Keratinocyte (primary cell): ENCODE results near the gene GNG13. TPM values are rescaled to one million over a fixed set of nuclear protein-coding genes. Genes with fewer than 3 reads are reported as not detected.

Source experiments
- DNase-seq: peaks from one replicate; pipeline ENCODE4 v3.0.0-alpha.2; 2011; ENCODE audit warnings: low read depth, missing footprints, low spot score
- FAIRE-seq: peaks from 2 replicates; lab custom pipeline; 2011; peaks lifted over from hg19 to GRCh38; lab: Jason Lieb, UNC
- H2AFZ ChIP-seq: 2 replicates; pipeline ENCODE4 v1.6.0; 2012; ENCODE audit warnings: low read length, control low read depth, inconsistent platforms; ENCODE audit not compliant: control insufficient read depth
- H3K27ac ChIP-seq: 2 replicates; pipeline ENCODE4 v1.5.1; 2011; ENCODE audit warnings: low read length; ENCODE audit not compliant: control insufficient read depth, insufficient read depth
- H3K27me3 ChIP-seq: 3 replicates; pipeline ENCODE4 v1.6.0; 2011; ENCODE audit warnings: low read length; ENCODE audit not compliant: control insufficient read depth, insufficient read depth; ENCODE audit errors: extremely low read depth
- H3K36me3 ChIP-seq, 2 experiments: 2 replicates in 1 of 2; 3 replicates in 1 of 2; pipeline ENCODE4 v1.5.1; 2011; ENCODE audit warnings: low read length in 2 of 2, mild to moderate bottlenecking in 1 of 2; ENCODE audit not compliant: control insufficient read depth in 2 of 2, insufficient read depth in 2 of 2; ENCODE audit errors: extremely low read depth in 1 of 2
- H3K4me1 ChIP-seq: 3 replicates; pipeline ENCODE4 v1.5.1; 2011; ENCODE audit warnings: low read length; ENCODE audit not compliant: control insufficient read depth, insufficient read depth; ENCODE audit errors: extremely low read depth
- H3K4me2 ChIP-seq: 3 replicates; pipeline ENCODE4 v1.6.0; 2011; ENCODE audit warnings: low read depth, low read length; ENCODE audit not compliant: control insufficient read depth, insufficient read depth; ENCODE audit errors: extremely low read depth
- H3K4me3 ChIP-seq, 3 experiments: fragments of 200-600 bp in 1 of 3; sonication (generic) in 1 of 3; 2 replicates in 2 of 3; 3 replicates in 1 of 3; pipeline ENCODE4 v1.5.1; 2011 to 2016; ENCODE audit warnings: low read length in 3 of 3, mild to moderate bottlenecking in 3 of 3, control low read depth in 2 of 3, inconsistent platforms in 1 of 3, low read depth in 1 of 3, mixed read lengths in 1 of 3, mixed run types in 1 of 3, moderate library complexity in 1 of 3; ENCODE audit not compliant: control insufficient read depth in 2 of 3, insufficient read depth in 2 of 3; ENCODE audit errors: extremely low read depth in 1 of 3
- H3K79me2 ChIP-seq: 2 replicates; pipeline ENCODE4 v1.6.0; 2012; ENCODE audit warnings: low read length; ENCODE audit not compliant: control insufficient read depth, insufficient read depth
- H3K9ac ChIP-seq: 3 replicates; pipeline ENCODE4 v1.6.0; 2011; ENCODE audit warnings: low read length; ENCODE audit not compliant: control insufficient read depth, insufficient read depth; ENCODE audit errors: extremely low read depth
- H3K9me1 ChIP-seq: 3 replicates; pipeline ENCODE4 v1.6.0; 2011; ENCODE audit warnings: low read length; ENCODE audit not compliant: control insufficient read depth, insufficient read depth; ENCODE audit errors: extremely low read depth
- H3K9me3 ChIP-seq: 2 replicates; pipeline ENCODE4 v1.5.1; 2012; ENCODE audit warnings: low read depth, low read length; ENCODE audit not compliant: control insufficient read depth
- H4K20me1 ChIP-seq: 3 replicates; pipeline ENCODE4 v1.6.0; 2011; ENCODE audit warnings: low read length; ENCODE audit not compliant: control insufficient read depth, insufficient read depth; ENCODE audit errors: extremely low read depth
- CTCF ChIP-seq, 3 experiments: IDR thresholded peaks in 1 of 3; conservative IDR thresholded peaks in 1 of 3; optimal IDR thresholded peaks in 1 of 3; 2 replicates in 2 of 3; 3 replicates in 1 of 3; pipeline versions ENCODE3 to v1.5.1; 2011; ENCODE audit warnings: low read length in 3 of 3, mild to moderate bottlenecking in 3 of 3, moderate library complexity in 2 of 3, control low read depth in 1 of 3, inconsistent platforms in 1 of 3; ENCODE audit not compliant: insufficient read depth in 2 of 3; ENCODE audit errors: extremely low read depth in 1 of 3
- EZH2 ChIP-seq: IDR thresholded peaks from one replicate; pipeline ENCODE4 v1.6.1; 2012; ENCODE audit warnings: inconsistent platforms, mild to moderate bottlenecking, low read length, moderate library complexity
- dilution Hi-C: fragments of 300-500 bp; cut with MboI; formaldehyde crosslinking; loops from one replicate; pipeline ENCODE4 v1.7.0; 2020; ENCODE audit warnings: low sequenced_read_pairs; ENCODE audit not compliant: extremely low pct_ligation_motif_present
- polyA plus RNA-seq, 5 experiments: library from polyadenylated mRNA; depleted of rRNA in 3 of 5; stranded (reverse) in 3 of 5; stranded (forward) in 1 of 5; unstranded in 1 of 5; fragments of >200 nt; gene quantifications; 1 replicate in 1 of 5; 2 replicates in 3 of 5; 3 replicates in 1 of 5; pipeline versions ENCODE4 v1.2.1 to v1.2.3, GENCODE V29; 2011 to 2012; ENCODE audit warnings: missing spikeins in 2 of 5, low read depth in 1 of 5, low replicate concordance in 1 of 5

GNG13 gene
- polyA plus RNA-seq, 1 donor (not counting 4 experiments of a cell fraction or from before 2014, with no cell fraction given) = not detected

DNA sequence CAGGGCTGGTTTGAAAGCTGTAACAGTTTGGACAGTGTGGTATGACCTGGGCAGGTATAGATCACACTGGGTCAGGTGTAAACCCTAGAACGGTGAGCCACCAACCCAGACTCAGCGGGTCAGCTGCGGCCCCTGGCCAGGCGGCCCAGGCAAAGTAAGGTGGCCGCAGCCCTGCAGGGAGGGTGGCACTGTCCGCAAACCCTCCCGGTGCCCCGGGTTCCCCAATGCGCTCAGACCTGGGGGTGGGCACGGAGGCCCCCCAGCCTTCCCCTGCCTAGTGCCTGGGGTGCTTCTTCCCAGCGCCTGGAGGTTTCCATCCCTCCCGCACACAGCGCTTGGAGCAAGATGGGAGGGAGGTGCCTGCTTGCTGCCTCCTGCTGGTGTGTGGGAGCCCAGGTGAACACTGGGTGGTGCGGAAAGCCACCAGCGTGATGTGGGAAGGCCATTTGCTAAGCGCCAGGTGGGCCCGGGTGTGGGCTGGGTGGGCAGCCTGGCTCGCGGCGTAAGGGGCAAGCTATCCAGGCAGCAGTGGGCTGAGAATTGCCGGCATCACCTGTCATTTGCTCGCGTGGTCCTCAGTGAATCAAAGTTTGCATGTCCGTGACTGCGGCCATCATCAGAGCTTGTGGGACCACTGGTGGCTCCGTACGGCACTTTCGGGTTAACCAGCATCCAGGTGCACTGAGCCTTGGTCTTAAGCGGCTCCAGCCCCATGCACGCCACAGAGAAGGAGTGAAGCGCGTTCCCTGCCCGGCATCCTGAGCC lies 47.3 kb upstream of the GNG13 start:
- dilution Hi-C loops = no loop called here
- FAIRE-seq (no peak), DNase-seq (no peak)
- Histone ChIP-seq H3K9me1 (no peaks in the 10 kb centered on the region), H3K4me2 (no peak overlapping the region), H3K9ac (no peak overlapping the region), H2AFZ (no peak overlapping the region), H3K9me3 (peaks cover 26% of the 10 kb centered on the region), H3K27ac (no peak overlapping the region), H3K36me3 (no peaks in the 10 kb centered on the region), H3K4me3 (no peak overlapping the region), H3K27me3 (no peaks in the 10 kb centered on the region), H4K20me1 (no peaks in the 10 kb centered on the region), H3K4me1 (no peaks in the 10 kb centered on the region), H3K79me2 (no peaks in the 10 kb centered on the region)
- TF ChIP-seq CTCF (optimal IDR thresholded peaks at IDR 0.05 in 1 of 3, IDR thresholded peaks at IDR 0.05 in 1 of 3, conservative IDR thresholded peaks at IDR 0.05 in 1 of 3; ENCODE audit: extremely low read depth in 1 of 3, insufficient read depth in 2 of 3, low read length in 3 of 3) = no peak
- TF ChIP-seq EZH2 = no peak

GRCh38 chr16:847151-847550 lies 46.6 kb upstream of the GNG13 start:
- Histone ChIP-seq H3K9me1 (no peaks in the 10 kb centered on the region), H3K4me3 (no peak overlapping the region), H3K27ac (no peak overlapping the region), H3K4me2 (no peak overlapping the region), H3K27me3 (no peaks in the 10 kb centered on the region), H3K79me2 (no peaks in the 10 kb centered on the region), H3K9me3 (peaks cover 21% of the 10 kb centered on the region), H2AFZ (no peak overlapping the region), H3K4me1 (no peaks in the 10 kb centered on the region), H3K36me3 (no peaks in the 10 kb centered on the region), H3K9ac (no peak overlapping the region), H4K20me1 (no peaks in the 10 kb centered on the region)
- DNase-seq (no peak), FAIRE-seq (no peak)
- TF ChIP-seq EZH2 (no peak), CTCF (optimal IDR thresholded peaks at IDR 0.05 in 1 of 3, IDR thresholded peaks at IDR 0.05 in 1 of 3, conservative IDR thresholded peaks at IDR 0.05 in 1 of 3; ENCODE audit: extremely low read depth in 1 of 3, insufficient read depth in 2 of 3, low read length in 3 of 3) (no peak)
- dilution Hi-C loops = no loop called here
